8988T (cell line): Measurements from ENCODE around the gene TMX3.

Experiments used
- DNase-seq: peaks from one replicate; pipeline ENCODE4 v3.0.0; 2011

Gene TMX3

GRCh38 chr18:68714712-68715496, at the start of gene TMX3:
TMX3 (minus strand) TSS chr18:68715108; CDS start chr18:68714981, 127 bp downstream.
- DNase-seq: peak; percentile 49

GRCh38 chr18:68764016-68764415, 49.1 kb upstream of the TMX3 start:
- DNase-seq: no peak

GRCh38 chr18:68763083-68763482, 48.2 kb upstream of the TMX3 start:
- no peak for DNase-seq

- DNase-seq: no peak
Observed at GRCh38 chr18:68759308-68759707, 44.4 kb upstream of the TMX3 start.

- no peak for DNase-seq
Observed at GRCh38 chr18:68757126-68757525, 42.2 kb upstream of the TMX3 start.

- DNase-seq: no peak
Observed at GRCh38 chr18:68742206-68742605, 27.3 kb upstream of the TMX3 start.

- no peak for DNase-seq
Observed at GRCh38 chr18:68740966-68741365, 26.1 kb upstream of the TMX3 start.

GRCh38 chr18:68739462-68739861, 24.6 kb upstream of the TMX3 start:
- no peak for DNase-seq

GRCh38 chr18:68738564-68738963, 23.7 kb upstream of the TMX3 start:
- no peak for DNase-seq

GRCh38 chr18:68735483-68736343, 20.8 kb upstream of the TMX3 start:
- DNase-seq: no peak

- DNase-seq: no peak
Observed at GRCh38 chr18:68734308-68734707, 19.4 kb upstream of the TMX3 start.

- no peak for DNase-seq
Observed at GRCh38 chr18:68733707-68734106, 18.8 kb upstream of the TMX3 start.

GRCh38 chr18:68728081-68728700, 13.3 kb upstream of the TMX3 start:
- no peak for DNase-seq

- no peak for DNase-seq
Observed at GRCh38 chr18:68727506-68727905, 12.6 kb upstream of the TMX3 start.

GRCh38 chr18:68725346-68725745, 10.4 kb upstream of the TMX3 start:
- no peak for DNase-seq

GRCh38 chr18:68724021-68724420, 9.1 kb upstream of the TMX3 start:
- DNase-seq: no peak

- no peak for DNase-seq
Observed at GRCh38 chr18:68723539-68723938, 8.6 kb upstream of the TMX3 start.

GRCh38 chr18:68722821-68723220, 7.9 kb upstream of the TMX3 start:
- no peak for DNase-seq

GRCh38 chr18:68721681-68722583, 7.0 kb upstream of the TMX3 start:
- no peak for DNase-seq

- no peak for DNase-seq
Observed at GRCh38 chr18:68714366-68714711, 569 bp downstream of the TMX3 start.

GRCh38 chr18:68713796-68714195, 1.1 kb downstream of the TMX3 start:
- DNase-seq: no peak

GRCh38 chr18:68713131-68713530, 1.8 kb downstream of the TMX3 start:
- no peak for DNase-seq

GRCh38 chr18:68707646-68708045, 7.3 kb downstream of the TMX3 start:
- no peak for DNase-seq
